Colonic mucosa (tissue), 4 donors: ENCODE results near the gene L3MBTL1. TPM values are rescaled to one million over a fixed set of nuclear protein-coding genes. Genes with fewer than 3 reads are reported as not detected.

Experiments used
- DNase-seq: peaks from one replicate; pipeline ENCODE4 v3.0.0-alpha.2; 2020
- H3K27ac ChIP-seq: fragments of 200-600 bp; one replicate; pipeline ENCODE4 v1.8.0; 2021
- H3K27me3 ChIP-seq: fragments of 200-600 bp; one replicate; pipeline ENCODE4 v1.8.0; 2021
- H3K36me3 ChIP-seq: fragments of 200-600 bp; one replicate; pipeline ENCODE4 v1.8.0; 2021
- H3K4me1 ChIP-seq: fragments of 200-600 bp; one replicate; pipeline ENCODE4 v1.8.0; 2021; ENCODE audit warnings: mild to moderate bottlenecking
- H3K4me3 ChIP-seq: fragments of 200-600 bp; one replicate; pipeline ENCODE4 v1.8.0; 2021
- H3K9ac ChIP-seq, 2 donors: one replicate each; pipeline ENCODE4 v1.7.0; 2013; ENCODE audit warnings: control low read depth in 2 of 2, low read depth in 2 of 2, low read length in 2 of 2
- H3K9me3 ChIP-seq: fragments of 200-600 bp; one replicate; pipeline ENCODE4 v1.8.0; 2021
- intact Hi-C: fragments of 100-400 bp; cut with DNase I; formaldehyde crosslinking; loops from one replicate; pipeline ENCODE4 v1.14.1; 2022
- total RNA-seq, 2 donors: library from RNA; stranded (reverse); fragmentation: NEBNext Ultra II Directional in 1 of 2; extraction: Animal tissue kit (Norgen Biotek cat#: 25700) in 1 of 2; gene quantifications; one replicate each; pipeline ENCODE4 v1.2.1, GENCODE V29; 2021
- TF ChIP-seq, protein P1 (sequence below): fragments of 200-600 bp; IDR thresholded peaks from one replicate; pipeline ENCODE4 v1.8.0; 2022; ENCODE audit warnings: antibody characterized with exemption, mild to moderate bottlenecking
- donor health status: healthy.
- donor health status: DM: no; HTN: no; CAD: no.
- donor health status: DM: no; HTN: no; CAD: no.

The L3MBTL1 gene
- total RNA-seq, 2 donors from 2014 or later: 4.5 to 8.8 TPM

- intact Hi-C loops: no loop called here
- TF ChIP-seq, protein P1, sequence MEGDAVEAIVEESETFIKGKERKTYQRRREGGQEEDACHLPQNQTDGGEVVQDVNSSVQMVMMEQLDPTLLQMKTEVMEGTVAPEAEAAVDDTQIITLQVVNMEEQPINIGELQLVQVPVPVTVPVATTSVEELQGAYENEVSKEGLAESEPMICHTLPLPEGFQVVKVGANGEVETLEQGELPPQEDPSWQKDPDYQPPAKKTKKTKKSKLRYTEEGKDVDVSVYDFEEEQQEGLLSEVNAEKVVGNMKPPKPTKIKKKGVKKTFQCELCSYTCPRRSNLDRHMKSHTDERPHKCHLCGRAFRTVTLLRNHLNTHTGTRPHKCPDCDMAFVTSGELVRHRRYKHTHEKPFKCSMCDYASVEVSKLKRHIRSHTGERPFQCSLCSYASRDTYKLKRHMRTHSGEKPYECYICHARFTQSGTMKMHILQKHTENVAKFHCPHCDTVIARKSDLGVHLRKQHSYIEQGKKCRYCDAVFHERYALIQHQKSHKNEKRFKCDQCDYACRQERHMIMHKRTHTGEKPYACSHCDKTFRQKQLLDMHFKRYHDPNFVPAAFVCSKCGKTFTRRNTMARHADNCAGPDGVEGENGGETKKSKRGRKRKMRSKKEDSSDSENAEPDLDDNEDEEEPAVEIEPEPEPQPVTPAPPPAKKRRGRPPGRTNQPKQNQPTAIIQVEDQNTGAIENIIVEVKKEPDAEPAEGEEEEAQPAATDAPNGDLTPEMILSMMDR: no peak
- Histone ChIP-seq H3K27me3 (no peaks in the 10 kb centered on the region), H3K36me3 (no peaks in the 10 kb centered on the region), H3K9me3 (no peaks in the 10 kb centered on the region), H3K9ac (no peak overlapping the region), H3K4me1 (no peaks in the 10 kb centered on the region), H3K27ac (no peak overlapping the region), H3K4me3 (no peak overlapping the region)
- no peak for DNase-seq
These were observed 57.0 kb downstream of the L3MBTL1 start for GRCh38 chr20:43564455-43564854.

DNA sequence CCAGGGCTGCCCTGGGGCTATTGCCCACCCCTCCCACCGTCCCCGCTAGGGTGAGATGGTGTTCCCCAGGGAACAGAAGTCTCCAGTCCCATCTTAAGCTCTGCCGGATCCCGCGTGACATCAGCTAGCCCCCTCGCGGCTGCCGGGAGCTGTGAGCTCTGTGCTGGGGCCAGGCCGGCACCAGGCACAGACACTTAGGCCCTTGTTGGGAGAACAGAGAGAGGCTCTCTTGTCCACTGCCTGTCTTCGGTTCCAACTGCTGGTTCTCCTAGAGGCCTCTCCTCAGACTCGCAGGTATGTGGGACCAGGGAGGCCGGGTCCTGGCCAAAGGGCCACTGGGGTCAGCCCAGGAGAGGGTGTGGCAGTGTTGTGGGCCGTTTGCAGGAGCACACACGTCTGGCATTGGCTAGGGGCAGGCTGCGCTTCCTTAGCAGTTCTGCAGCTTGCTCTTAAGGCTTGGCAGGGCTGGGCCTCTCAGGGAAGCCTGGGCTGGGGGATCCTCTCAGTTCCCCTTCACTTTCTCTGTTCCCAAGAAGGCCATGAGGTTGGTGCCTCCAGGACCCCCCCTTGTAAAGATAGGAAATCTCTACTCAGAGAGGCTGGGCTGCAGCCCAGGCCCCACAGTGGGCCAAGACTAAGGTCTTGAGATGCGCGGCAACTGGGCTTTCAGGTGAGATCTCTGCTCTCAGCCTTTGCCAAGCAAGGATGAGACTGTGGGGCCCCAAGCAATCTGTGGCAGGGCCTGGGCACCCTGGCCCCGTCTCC is 57.7 kb downstream of the L3MBTL1 start:
- DNase-seq: no peak
- H3K4me1 ChIP-seq: no peaks in the 10 kb centered on the region
- H3K9ac ChIP-seq: no peak overlapping the region
- TF ChIP-seq, protein P1: no peak
- no peaks in the 10 kb centered on the region for H3K36me3 ChIP-seq
- H3K27ac ChIP-seq: no peak overlapping the region
- H3K9me3 ChIP-seq: no peaks in the 10 kb centered on the region
- intact Hi-C loops: no loop called here
- H3K27me3 ChIP-seq: no peaks in the 10 kb centered on the region
- H3K4me3 ChIP-seq: no peak overlapping the region

DNA sequence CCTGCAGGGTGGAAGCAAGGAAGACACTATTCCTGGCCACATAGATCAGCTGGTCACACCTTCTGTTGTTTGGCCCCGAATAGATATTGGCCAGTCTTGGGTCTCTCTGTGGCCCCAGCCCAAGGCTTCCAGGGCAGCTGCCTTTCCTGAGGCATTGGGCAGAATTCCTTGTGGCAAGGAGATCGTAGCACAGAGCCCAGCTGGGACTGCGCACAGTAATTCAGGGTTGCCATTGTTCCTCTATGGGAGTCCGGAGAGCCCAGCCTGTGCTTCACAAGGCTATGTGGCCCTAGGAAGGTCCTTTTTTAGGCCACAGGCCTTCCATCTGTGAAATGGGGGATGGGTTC is 58.2 kb downstream of the L3MBTL1 start:
- intact Hi-C loops: no loop called here
- no peak overlapping the region for H3K4me3 ChIP-seq
- H3K27me3 ChIP-seq: no peaks in the 10 kb centered on the region
- no peak overlapping the region for H3K27ac ChIP-seq
- no peaks in the 10 kb centered on the region for H3K9me3 ChIP-seq
- TF ChIP-seq, protein P1: no peak
- no peak overlapping the region for H3K9ac ChIP-seq
- DNase-seq: no peak
- H3K36me3 ChIP-seq: no peaks in the 10 kb centered on the region
- no peaks in the 10 kb centered on the region for H3K4me1 ChIP-seq

DNA sequence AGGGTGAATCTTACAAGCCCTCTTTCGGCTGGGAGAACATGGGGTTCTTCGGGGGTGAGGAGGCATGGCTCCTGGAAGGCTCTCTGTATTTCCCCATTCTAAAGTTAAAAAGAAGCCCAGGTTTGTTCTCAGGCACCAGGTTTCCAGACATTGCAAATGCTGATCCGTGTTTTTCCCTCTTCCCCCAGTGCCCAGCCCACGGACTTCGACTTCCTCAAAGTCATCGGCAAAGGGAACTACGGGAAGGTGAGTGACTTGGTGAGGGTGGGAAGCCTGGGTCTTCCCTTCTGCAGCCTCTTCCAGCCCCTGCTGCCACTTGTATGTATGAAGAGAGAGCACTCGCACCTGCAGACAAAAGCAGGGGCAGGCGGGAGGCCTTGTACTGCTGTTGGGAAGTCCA is 60.0 kb downstream of the L3MBTL1 start:
- no peak overlapping the region for H3K27ac ChIP-seq
- H3K27me3 ChIP-seq: no peaks in the 10 kb centered on the region
- no peaks in the 10 kb centered on the region for H3K36me3 ChIP-seq
- H3K9me3 ChIP-seq: no peaks in the 10 kb centered on the region
- no peaks in the 10 kb centered on the region for H3K4me1 ChIP-seq
- H3K4me3 ChIP-seq: no peak overlapping the region
- intact Hi-C loops: no loop called here
- TF ChIP-seq, protein P1: no peak
- no peak overlapping the region for H3K9ac ChIP-seq
- DNase-seq: no peak

DNA sequence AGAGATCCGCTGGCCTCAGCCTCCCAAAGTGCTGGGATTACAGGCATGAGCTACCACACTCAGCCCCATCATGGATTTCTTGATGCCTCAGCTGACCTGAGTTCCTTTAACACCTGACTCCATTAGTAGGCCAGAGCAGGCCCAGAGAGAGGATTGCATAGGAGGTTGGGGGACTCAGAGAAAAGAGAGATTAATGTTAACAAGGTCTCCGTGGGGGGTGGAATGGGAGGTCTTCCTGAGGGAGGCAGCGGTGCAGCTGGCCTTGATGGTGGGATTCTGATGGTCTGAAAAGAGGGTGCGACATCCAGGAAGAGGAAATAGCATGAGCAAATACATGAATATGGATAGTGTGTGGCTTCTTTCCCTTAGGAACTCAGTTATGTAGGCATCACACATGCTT is 61.2 kb downstream of the L3MBTL1 start:
- H3K9me3 ChIP-seq: no peaks in the 10 kb centered on the region
- no peak overlapping the region for H3K9ac ChIP-seq
- H3K36me3 ChIP-seq: no peaks in the 10 kb centered on the region
- intact Hi-C loops: no loop called here
- DNase-seq: no peak
- TF ChIP-seq, protein P1: no peak
- no peaks in the 10 kb centered on the region for H3K4me1 ChIP-seq
- no peaks in the 10 kb centered on the region for H3K27me3 ChIP-seq
- no peak overlapping the region for H3K27ac ChIP-seq
- no peak overlapping the region for H3K4me3 ChIP-seq
